Measurements from ENCODE around the gene TMEM14A. TPM values are rescaled to one million over a fixed set of nuclear protein-coding genes. Genes with fewer than 3 reads are reported as not detected.
A peak's percentile ranks its signal among the peaks of the same experiment; 100 is the strongest.

Gene TMEM14A, protein sequence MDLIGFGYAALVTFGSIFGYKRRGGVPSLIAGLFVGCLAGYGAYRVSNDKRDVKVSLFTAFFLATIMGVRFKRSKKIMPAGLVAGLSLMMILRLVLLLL
- total RNA-seq (10.7 and 12.2 TPM in 2 replicates), polyA plus RNA-seq (24.5 and 34.4 TPM in 2 replicates)

DNA sequence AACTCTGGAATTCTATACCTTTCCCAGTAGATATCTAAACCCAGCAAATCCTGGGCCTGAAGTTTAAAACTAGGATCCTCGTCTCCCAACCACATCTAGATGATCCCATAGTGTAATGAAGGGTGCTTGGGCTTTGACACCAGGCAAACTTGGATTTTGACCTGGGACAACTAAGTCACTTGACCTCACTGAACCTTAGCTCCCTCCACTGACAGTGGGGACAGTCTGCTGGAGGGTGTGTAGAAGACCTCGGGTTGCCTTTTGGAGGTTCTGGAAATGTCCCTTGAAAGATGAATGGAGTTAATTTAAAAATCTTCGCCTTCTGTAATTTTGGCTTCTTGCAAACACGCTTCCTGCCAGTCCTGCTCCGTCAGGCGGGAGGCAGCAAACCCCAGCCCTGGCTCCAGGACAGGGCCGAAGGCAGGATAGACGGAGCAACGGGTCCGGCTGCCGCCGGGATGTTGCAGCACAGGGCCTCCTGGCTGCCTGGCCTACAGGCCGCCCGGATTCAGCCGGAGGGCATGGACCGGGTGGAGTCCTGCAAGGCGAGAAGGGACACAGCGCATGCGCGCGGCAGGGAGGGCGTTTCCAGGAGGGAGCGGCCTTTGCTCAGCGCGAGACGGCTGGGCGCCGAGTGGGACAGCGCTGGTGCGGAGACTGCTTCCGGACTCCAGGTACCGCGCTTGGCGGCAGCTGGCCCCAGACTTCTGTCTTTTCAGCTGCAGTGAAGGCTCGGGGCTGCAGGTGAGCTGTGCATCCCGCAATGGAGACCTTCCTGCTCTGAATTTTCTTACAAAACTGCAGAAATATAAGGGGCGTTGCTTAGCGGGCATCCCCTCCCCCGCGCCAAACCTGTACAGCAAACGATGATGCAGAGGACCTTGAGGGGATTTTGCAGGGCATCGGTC is at the start of gene TMEM14A:
Gene TMEM14A (plus strand): TSS at position 612 of the 908 bp plus-strand sequence. CDS start 5,990 bp downstream, outside the sequence.
- Histone ChIP-seq H3K4me1 (ENCODE audit: low read depth) (no peaks in the 10 kb centered on the region), H3K36me3 (no peaks in the 10 kb centered on the region), H3K27me3 (no peaks in the 10 kb centered on the region), H3K4me3 (peak within 1 kb of the TSS; percentile 40), H3K27ac (no peak within 1 kb of the TSS), H3K9me3 (ENCODE audit: low read depth) (no peaks in the 10 kb centered on the region)
- peak; percentile 95 for DNase-seq (ENCODE audit: low read depth in 1 of 2, low spot score in 1 of 2)
- TF ChIP-seq, protein P1, sequence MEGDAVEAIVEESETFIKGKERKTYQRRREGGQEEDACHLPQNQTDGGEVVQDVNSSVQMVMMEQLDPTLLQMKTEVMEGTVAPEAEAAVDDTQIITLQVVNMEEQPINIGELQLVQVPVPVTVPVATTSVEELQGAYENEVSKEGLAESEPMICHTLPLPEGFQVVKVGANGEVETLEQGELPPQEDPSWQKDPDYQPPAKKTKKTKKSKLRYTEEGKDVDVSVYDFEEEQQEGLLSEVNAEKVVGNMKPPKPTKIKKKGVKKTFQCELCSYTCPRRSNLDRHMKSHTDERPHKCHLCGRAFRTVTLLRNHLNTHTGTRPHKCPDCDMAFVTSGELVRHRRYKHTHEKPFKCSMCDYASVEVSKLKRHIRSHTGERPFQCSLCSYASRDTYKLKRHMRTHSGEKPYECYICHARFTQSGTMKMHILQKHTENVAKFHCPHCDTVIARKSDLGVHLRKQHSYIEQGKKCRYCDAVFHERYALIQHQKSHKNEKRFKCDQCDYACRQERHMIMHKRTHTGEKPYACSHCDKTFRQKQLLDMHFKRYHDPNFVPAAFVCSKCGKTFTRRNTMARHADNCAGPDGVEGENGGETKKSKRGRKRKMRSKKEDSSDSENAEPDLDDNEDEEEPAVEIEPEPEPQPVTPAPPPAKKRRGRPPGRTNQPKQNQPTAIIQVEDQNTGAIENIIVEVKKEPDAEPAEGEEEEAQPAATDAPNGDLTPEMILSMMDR (IDR thresholded peaks at IDR 0.05; ENCODE audit: low read depth, low read length), result peak; percentile 6

DNA sequence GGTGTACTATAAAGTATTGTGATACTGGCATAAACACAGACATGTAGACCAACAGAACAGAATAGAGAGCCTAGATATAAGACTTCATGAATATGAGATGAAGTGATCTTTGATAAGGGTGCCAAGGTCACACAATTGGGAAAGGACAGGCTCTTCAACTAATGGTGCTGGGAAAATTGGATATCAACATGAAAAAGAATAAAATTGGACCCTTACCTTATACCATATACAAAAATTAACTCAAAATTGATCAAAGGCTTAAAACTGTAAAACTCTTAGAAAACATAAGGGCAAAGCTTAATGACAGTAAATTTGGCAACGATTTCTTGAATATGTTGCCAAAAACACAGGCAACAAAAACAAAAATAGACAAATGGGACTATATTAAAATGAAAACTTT is 49.3 kb upstream of the TMEM14A start:
- H3K27me3 ChIP-seq, result no peaks in the 10 kb centered on the region
- H3K9me3 ChIP-seq (ENCODE audit: low read depth), result no peaks in the 10 kb centered on the region
- no peaks in the 10 kb centered on the region for H3K36me3 ChIP-seq
- H3K4me1 ChIP-seq (ENCODE audit: low read depth), result no peaks in the 10 kb centered on the region
- H3K27ac ChIP-seq, result no peak overlapping the region
- H3K4me3 ChIP-seq, result no peak overlapping the region
- no peak for DNase-seq (ENCODE audit: low read depth in 1 of 2, low spot score in 1 of 2)
- TF ChIP-seq, protein P1 (IDR thresholded peaks at IDR 0.05; ENCODE audit: low read depth, low read length), result no peak

DNA sequence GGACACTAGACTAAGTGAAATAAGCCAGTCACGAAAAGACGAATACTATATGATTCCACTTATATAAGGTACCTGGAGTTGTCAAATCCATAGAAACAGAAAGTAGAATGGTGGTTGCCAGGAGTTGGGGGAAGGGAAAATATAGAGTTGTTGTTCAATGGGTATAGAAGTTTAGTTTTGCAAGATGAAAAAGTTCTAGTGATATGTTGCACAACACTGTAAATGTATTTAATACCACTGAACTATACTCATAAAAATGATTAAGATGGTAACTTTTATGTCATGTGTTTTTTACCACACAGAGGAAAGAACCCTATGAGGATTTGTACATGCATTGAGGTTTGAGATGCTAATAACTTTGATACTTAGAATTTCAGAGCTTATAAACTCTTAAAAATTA is 48.1 kb upstream of the TMEM14A start:
- Histone ChIP-seq H3K27ac (no peak overlapping the region), H3K9me3 (ENCODE audit: low read depth) (no peaks in the 10 kb centered on the region), H3K4me1 (ENCODE audit: low read depth) (no peaks in the 10 kb centered on the region), H3K36me3 (no peaks in the 10 kb centered on the region), H3K4me3 (no peak overlapping the region), H3K27me3 (no peaks in the 10 kb centered on the region)
- no peak for DNase-seq (ENCODE audit: low read depth in 1 of 2, low spot score in 1 of 2)
- TF ChIP-seq, protein P1 (IDR thresholded peaks at IDR 0.05; ENCODE audit: low read depth, low read length), result no peak

DNA sequence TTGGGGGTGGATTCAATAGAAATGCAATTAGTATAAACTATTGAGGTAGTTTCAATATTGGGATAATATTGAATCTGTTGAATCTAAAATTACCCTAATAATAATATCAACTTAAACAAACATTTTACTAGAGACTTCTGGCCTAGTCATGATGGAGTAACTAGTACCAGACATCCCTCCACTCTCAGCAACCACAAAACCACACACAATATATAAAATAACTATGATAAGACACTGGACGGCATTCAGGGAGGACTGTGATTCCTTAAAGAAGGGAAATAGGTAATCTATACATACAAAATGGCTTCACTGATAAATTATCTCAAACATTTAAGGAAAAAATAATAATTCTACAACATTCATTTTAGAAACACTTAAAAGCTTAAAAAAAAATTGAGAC is 38.9 kb upstream of the TMEM14A start:
- no peak overlapping the region for H3K27ac ChIP-seq
- no peaks in the 10 kb centered on the region for H3K4me1 ChIP-seq (ENCODE audit: low read depth)
- DNase-seq (ENCODE audit: low read depth in 1 of 2, low spot score in 1 of 2), result no peak
- H3K4me3 ChIP-seq, result no peak overlapping the region
- no peaks in the 10 kb centered on the region for H3K36me3 ChIP-seq
- TF ChIP-seq, protein P1 (IDR thresholded peaks at IDR 0.05; ENCODE audit: low read depth, low read length), result no peak
- H3K27me3 ChIP-seq, result no peaks in the 10 kb centered on the region
- no peaks in the 10 kb centered on the region for H3K9me3 ChIP-seq (ENCODE audit: low read depth)

DNA sequence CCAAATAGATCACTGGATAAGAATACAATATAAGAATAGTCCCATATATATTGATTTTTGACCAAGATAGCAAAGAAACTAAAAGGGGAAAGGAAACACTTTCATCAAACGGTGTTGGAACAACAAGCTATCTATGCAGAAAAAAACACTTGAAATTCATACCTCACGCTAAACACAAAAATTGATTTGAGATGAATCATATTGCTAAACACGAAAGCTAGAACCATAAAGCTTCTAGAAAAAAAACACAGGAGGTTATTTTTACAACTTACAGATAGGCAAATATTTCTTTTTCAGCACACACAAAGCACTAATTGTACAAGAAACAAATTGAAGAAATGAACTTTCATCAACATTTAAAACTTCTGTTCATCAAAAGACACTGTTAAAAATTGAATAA is 36.7 kb upstream of the TMEM14A start:
- Histone ChIP-seq H3K36me3 (no peaks in the 10 kb centered on the region), H3K9me3 (ENCODE audit: low read depth) (no peaks in the 10 kb centered on the region), H3K4me3 (no peak overlapping the region), H3K27ac (no peak overlapping the region), H3K27me3 (no peaks in the 10 kb centered on the region), H3K4me1 (ENCODE audit: low read depth) (no peaks in the 10 kb centered on the region)
- TF ChIP-seq, protein P1 (IDR thresholded peaks at IDR 0.05; ENCODE audit: low read depth, low read length), result no peak
- DNase-seq (ENCODE audit: low read depth in 1 of 2, low spot score in 1 of 2), result no peak
